HG02885 (cell line): ENCODE data around the gene RTN4R.
"Not testable (repeated sequence)": the region's sequence is repeated elsewhere in the genome, so short reads cannot be mapped to it uniquely, and the experiment has no call there.

Source experiments
- ATAC-seq: cut with Tn5 transposase; IDR thresholded peaks from one replicate; pipeline ENCODE4 v1.9.1; 2021; ENCODE audit warnings: mild to moderate bottlenecking; ENCODE audit not compliant: unreplicated experiment, poor library complexity

The RTN4R gene

DNA sequence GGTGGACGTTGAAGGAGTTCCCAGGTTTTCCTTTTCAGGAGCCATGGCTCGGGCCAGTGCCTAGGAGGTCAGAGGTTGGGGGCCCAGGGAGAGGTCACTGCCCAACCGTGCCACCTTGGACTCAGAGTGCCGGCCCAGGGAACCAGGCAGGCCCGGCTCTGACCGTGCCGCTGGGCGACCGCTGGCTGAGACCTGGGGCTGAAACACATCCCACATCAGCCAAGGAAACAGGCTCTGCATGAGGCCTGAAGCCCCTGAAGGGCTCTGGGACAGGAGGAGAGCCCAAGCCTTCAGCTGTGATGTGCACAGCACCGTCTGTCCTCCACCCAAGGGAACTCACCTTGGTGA is 21.9 kb upstream of the RTN4R start:
- no peak for ATAC-seq

GRCh38 chr22:20289182-20290044 is 21.3 kb upstream of the RTN4R start:
- ATAC-seq = not testable (repeated sequence)

GRCh38 chr22:20286784-20287423 is 18.8 kb upstream of the RTN4R start:
- ATAC-seq = not testable (repeated sequence)

- not testable (repeated sequence) for ATAC-seq
These were observed 18.2 kb upstream of the RTN4R start for GRCh38 chr22:20286312-20286660.

DNA sequence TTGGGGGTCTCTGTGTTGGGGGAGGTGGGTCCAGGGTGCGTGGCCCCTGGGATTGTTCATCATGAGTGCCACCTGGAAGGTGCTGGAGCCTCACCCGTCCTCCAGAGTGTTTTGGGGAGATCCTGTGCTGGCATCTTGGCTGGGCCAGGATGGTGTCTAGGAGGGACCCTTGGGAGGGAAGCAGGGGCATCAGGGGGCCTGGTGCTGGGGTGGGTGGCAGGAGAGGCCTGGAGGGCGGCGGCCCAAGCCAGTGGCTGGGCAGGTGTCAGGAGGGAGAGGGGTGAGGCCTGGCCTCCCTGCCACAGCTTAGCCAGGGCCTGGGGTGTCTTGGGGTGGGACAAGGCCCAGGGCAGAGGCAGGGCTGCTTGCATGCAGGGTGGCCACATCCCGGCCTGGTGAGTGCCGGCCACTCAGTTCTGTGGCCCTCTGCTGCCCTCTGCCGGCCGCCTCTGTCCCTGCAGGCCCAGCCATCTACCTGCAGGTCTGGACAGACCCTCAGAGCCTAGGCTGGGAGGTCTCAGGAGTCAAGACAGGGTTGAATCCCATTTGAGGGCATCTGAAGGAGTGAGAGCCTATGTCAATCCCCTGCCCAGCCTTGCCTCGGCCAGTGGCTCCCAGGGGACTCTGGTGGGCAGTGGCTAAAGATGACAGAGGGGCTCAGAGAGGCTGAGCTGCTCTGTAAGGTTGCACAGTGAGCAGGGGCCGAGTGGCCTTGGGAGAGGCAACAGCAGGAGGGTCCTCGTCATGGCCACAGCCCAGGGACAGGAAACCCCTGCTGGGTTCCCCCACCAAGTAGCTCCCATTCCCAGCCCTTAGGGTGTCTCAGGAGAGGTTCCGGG is 17.6 kb upstream of the RTN4R start:
- not testable (repeated sequence) for ATAC-seq

DNA sequence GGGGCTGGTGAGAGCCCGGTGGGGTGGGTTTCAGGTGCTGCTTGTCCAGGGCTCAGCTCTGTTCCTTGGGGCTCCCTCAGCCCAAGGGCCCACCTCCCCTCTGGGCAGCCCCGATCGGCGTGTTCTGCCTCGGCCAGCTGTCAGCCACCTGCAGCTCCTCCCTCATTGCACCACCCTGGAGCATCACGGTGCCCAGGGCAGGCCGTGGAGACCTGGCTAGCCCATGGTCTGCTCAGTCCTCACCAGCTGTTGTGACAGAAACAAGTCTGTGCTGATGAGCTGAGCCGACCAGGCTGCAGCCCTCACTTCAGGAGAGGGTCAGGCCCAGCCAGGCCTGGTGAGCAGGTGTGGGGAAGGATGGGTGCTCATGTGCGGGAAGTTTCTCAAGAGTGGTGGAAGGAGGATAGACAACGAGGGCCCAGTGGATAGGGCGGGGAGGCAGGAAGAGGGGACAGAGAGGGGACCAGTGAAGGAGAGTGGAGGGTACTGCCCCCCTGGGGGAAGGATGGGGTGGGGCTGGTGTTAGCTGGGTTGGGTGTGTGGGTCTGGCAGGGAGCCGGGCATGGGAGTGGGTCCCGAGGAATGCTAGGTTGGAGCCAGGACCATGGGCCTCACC is 16.5 kb upstream of the RTN4R start:
- no peak for ATAC-seq

- ATAC-seq = no peak
These were observed 15.6 kb upstream of the RTN4R start for GRCh38 chr22:20283674-20284066.

DNA sequence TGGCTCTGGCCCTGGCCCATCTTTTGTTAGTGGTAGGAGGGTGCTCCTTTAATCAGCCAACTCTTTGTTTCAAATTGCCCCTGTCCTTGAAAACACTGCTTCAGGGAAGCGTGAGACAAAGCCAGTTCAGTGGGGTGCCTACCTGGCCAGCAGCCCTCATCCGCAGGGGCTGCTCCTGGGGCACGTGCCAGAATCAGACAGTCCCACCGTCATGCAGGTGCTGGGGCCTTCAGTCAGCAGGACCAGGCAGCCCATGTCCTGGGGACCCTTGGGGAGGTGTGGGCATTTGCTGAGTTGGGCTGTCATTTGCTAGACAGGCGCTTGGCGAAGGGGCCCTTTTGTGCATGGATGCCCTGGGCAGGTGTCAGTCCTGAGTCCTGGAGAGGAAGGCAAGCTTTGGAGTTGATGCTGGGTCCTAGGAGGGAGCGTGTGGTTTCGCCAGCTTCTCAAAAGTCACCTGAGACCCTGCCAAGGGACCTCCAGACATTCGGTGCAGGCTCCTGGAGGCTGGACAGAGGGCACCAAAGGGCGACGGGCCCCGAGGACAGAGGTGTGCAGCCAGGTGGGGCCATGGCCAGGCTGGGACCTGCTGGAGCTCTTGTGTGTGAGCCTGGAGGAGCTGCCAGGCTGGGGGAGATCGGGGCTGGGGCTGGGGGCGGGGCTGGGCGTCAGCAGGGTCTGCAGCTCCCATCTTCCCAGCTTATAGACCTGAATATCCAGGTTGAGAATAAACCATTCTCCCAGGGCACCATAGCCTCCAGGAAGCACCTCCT is 15.0 kb upstream of the RTN4R start:
- no peak for ATAC-seq

- ATAC-seq = no peak
These were observed 13.8 kb upstream of the RTN4R start for GRCh38 chr22:20281891-20282290.

DNA sequence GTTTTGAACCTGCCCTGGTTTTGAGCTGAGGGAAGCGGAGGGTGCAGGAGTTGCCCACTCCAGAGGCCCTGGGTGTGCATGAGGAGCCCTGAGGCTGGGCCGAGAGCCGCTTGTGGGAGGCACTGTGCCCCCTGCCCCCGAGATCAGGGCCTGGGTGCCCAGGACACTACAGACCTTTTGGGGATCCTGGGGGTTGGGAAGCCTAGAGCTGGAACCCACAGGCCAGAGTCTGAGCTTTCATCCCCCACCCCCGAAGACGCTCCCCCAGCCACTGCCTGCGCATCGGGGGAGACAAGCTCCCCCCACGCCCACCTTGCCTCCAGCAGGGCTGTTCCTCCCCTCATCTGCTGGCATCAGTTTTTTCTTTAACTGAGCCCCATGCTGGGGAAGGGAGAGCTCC is 13.4 kb upstream of the RTN4R start:
- ATAC-seq = not testable (repeated sequence)

DNA sequence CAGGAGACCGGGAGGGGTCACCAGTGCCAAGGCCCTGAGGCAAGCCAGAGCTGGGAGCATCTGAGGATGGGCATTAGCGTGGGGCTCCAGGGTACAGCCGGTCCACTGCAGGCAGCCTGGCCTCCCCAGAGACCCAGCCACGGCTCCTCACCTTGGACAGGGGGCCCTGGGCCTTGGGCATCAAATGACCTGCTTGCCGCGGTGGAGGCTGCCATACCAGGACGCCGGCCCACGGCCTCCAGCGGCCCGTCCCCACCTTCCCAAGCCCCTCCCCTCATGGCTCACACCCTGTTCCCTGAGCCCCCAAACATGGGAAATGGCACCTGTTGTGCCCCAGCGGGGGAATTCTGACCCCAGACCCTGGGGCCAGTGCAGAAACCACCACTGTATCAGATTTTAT is 12.7 kb upstream of the RTN4R start:
- ATAC-seq = no peak

GRCh38 chr22:20280163-20280562 is 12.0 kb upstream of the RTN4R start:
- ATAC-seq = not testable (repeated sequence)

- ATAC-seq = no peak
These were observed 11.6 kb upstream of the RTN4R start for GRCh38 chr22:20279662-20280134.

DNA sequence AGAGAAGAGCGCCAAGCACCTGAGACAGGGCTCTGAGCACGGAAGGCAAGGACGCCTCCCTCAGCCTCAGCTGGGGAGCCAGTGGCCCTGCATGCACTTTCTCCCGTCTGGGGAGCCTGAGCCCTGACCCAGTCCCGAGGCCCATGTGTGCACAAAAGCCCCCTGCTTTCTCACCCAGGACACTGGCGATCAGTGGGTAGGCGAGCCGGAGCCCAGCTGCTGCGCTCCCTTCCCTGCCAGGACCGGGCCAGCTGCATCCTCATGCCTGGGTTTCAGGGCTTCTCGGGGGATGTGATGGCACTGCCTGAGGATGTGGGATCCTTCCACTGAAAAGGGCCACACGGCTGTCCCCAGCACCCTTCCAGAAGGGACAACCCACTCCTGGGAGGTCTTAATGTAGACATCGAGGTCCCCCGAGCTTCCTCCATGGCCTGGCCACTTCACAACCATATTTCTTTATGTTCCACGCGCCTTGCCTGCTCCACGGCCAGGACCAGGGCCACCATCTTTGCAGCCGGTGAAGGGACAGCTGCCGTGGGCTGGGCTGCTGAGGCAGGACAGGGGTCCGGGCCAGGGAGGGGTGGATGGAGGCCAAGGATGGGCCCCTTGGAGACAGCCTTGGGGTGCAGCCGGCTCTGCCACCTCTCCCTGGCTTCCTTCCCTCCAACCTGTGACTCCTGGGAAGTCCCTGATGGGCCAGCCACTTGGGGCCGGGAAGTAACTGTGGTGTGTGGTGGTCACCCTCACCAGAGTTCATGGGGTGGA is 10.8 kb upstream of the RTN4R start:
- ATAC-seq = not testable (repeated sequence)

- not testable (repeated sequence) for ATAC-seq
These were observed 10.0 kb upstream of the RTN4R start for GRCh38 chr22:20277936-20278635.

- ATAC-seq = no peak
These were observed 8.3 kb upstream of the RTN4R start for GRCh38 chr22:20276468-20276867.

GRCh38 chr22:20275836-20276235 is 7.7 kb upstream of the RTN4R start:
- no peak for ATAC-seq

DNA sequence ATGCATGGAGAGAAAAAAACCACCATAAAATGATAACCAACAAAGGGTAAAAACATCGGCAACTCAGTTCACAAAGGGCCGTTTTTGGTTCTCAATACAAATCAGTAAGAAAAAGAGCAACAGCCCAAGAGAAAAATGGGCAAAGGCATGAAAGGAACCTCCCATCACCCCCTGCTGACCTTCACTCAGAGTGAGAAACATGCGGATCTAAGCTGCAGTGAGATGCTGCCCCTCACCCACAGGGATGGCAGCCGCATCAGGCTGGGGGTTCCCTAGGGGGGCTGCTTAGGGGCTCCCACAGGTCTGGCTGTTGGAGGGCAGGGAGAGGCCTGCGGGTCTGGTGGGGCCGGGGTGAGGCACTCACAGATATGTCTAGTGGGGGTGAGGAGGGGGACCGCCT is 7.2 kb upstream of the RTN4R start:
- not testable (repeated sequence) for ATAC-seq
